Measurements from ENCODE around the gene SPAG7.

The SPAG7 gene, protein sequence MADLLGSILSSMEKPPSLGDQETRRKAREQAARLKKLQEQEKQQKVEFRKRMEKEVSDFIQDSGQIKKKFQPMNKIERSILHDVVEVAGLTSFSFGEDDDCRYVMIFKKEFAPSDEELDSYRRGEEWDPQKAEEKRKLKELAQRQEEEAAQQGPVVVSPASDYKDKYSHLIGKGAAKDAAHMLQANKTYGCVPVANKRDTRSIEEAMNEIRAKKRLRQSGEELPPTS

DNA sequence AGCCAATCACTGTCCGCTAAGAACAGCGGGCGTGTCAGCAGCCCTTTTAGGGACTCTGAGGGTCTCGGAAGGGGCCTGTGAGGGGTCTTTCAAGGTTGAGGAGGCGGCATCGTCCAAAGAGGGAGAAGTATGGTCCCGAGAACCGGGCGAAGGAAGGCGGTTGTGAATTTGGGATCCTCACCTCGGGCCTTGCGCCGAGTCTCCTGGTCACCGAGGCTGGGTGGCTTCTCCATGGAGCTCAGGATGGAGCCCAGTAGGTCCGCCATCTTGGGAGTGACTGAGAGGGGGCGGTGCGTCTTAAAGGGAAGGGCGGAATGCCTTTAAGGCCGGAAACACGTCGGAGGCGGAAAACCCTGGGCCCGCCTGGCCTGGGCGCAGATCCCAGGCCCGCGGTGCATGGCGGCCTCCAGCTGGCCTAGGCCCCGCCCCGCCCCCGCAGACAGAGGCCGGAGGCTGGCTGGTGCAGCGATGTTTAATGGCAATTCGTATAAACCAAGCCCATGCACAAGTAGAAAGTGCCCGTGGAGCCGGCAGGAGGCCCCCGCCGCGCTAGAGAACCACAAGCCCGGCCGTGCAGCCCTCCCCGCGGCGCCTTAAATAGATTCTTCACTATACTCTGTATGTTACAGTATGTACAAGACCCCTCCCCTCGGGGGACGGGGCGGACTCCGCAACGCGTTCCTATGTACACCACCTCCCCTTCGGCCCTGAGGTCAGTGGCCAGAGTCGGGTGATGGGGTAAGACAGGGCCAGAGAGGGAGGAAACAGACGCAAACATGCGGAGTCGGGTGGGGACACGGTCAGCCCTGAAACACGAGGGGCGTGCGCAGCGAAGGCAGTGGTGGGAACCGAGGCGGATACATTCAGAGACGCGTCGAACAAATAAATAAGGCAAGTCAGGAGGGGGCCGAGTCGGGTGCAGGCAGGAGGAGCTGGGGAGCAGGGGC lies at the start of gene SPAG7:
Gene SPAG7, minus strand, starts transcription at position 279 of the 947 bp plus-strand sequence. Its CDS starts 13 bp downstream, at position 266.
- peaks cover 3% of the 10 kb centered on the region; the same call in 1 of the 2 replicates for H3K9me3 ChIP-seq (ENCODE audit: control insufficient read depth, insufficient read depth, low read depth, low read length)
- ChIA-PET POLR2A (interaction anchor here (0.6 to 11.3 kb wide), 24 partner anchors 10 to 299 kb away, joined by 3 to 358 read pairs (median 4); partner anchors contain the start of genes CAMTA2, ENO3, GP1BA and INCA1), CTCF (interaction anchor here (0.5 to 4.0 kb wide), 14 partner anchors 11 to 177 kb away, joined by 3 to 22 read pairs (median 5); partner anchors contain the start of gene CAMTA2)
- peak within 1 kb of the TSS; percentile 70 for H3K4me3 ChIP-seq (ENCODE audit: low read depth, low read length)
- H3K27ac ChIP-seq (ENCODE audit: extremely low read depth, low read depth, low read length): peak within 1 kb of the TSS; percentile 97
- peaks cover 15% of the 10 kb centered on the region for H3K4me1 ChIP-seq (ENCODE audit: control insufficient read depth, insufficient read depth, low read length)
- peaks cover 24 to 41% of the 10 kb centered on the region in 2 experiments for H3K36me3 ChIP-seq (ENCODE audit: control insufficient read depth in 2 of 2, insufficient read depth in 1 of 2, low read length in 2 of 2)
- no peak for TF ChIP-seq ZNF211 (tag by site-specific recombination; IDR thresholded peaks at IDR 0.05; ENCODE audit: low read depth)
- no peak for TF ChIP-seq OSR2 (tag by site-specific recombination; IDR thresholded peaks at IDR 0.05)
- peak; percentile 97 for TF ChIP-seq KLF16 (tag by site-specific recombination; IDR thresholded peaks at IDR 0.05)
- TF ChIP-seq ZSCAN16 (tag by site-specific recombination; IDR thresholded peaks at IDR 0.05): no peak
- TF ChIP-seq ZNF214 (tag by site-specific recombination; IDR thresholded peaks at IDR 0.05; ENCODE audit: borderline replicate concordance): no peak
- no peak for TF ChIP-seq BCL11B (tag by site-specific recombination; IDR thresholded peaks at IDR 0.05; ENCODE audit: low read depth)
- no peak for TF ChIP-seq TRIM28 (IDR thresholded peaks at IDR 0.05; ENCODE audit: borderline replicate concordance, low read length)
- peak; percentile 41; the same call in 1 of the 2 replicates for TF ChIP-seq REPIN1 (tag by site-specific recombination; IDR thresholded peaks at IDR 0.05; ENCODE audit: low read depth)
- TF ChIP-seq KLF10 (tag by site-specific recombination; IDR thresholded peaks at IDR 0.05): peak; percentile 82
- TF ChIP-seq, protein P1, sequence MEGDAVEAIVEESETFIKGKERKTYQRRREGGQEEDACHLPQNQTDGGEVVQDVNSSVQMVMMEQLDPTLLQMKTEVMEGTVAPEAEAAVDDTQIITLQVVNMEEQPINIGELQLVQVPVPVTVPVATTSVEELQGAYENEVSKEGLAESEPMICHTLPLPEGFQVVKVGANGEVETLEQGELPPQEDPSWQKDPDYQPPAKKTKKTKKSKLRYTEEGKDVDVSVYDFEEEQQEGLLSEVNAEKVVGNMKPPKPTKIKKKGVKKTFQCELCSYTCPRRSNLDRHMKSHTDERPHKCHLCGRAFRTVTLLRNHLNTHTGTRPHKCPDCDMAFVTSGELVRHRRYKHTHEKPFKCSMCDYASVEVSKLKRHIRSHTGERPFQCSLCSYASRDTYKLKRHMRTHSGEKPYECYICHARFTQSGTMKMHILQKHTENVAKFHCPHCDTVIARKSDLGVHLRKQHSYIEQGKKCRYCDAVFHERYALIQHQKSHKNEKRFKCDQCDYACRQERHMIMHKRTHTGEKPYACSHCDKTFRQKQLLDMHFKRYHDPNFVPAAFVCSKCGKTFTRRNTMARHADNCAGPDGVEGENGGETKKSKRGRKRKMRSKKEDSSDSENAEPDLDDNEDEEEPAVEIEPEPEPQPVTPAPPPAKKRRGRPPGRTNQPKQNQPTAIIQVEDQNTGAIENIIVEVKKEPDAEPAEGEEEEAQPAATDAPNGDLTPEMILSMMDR (tag by site-specific recombination; IDR thresholded peaks at IDR 0.05): 0 out of 2 replicates have a peak, but pooled peaks have one; percentile 46
- TF ChIP-seq ZNF830 (tag by site-specific recombination; IDR thresholded peaks at IDR 0.05; ENCODE audit: low read depth): no peak
- TF ChIP-seq ZNF510 (tag by site-specific recombination; IDR thresholded peaks at IDR 0.05; ENCODE audit: insufficient replicate concordance): no peak
- TF ChIP-seq ZBTB1 (tag by site-specific recombination; IDR thresholded peaks at IDR 0.05): no peak
- TF ChIP-seq ZNF544 (tag by site-specific recombination; IDR thresholded peaks at IDR 0.05): no peak
- no peak for TF ChIP-seq ZNF701 (tag by site-specific recombination; IDR thresholded peaks at IDR 0.05)
- no peak for TF ChIP-seq ZNF157 (tag by site-specific recombination; IDR thresholded peaks at IDR 0.05)
- no peak for TF ChIP-seq ZNF585B (tag by site-specific recombination; IDR thresholded peaks at IDR 0.05)
- peak; percentile 70 for TF ChIP-seq SP3 (tag by site-specific recombination; IDR thresholded peaks at IDR 0.05)
- TF ChIP-seq, protein P2, sequence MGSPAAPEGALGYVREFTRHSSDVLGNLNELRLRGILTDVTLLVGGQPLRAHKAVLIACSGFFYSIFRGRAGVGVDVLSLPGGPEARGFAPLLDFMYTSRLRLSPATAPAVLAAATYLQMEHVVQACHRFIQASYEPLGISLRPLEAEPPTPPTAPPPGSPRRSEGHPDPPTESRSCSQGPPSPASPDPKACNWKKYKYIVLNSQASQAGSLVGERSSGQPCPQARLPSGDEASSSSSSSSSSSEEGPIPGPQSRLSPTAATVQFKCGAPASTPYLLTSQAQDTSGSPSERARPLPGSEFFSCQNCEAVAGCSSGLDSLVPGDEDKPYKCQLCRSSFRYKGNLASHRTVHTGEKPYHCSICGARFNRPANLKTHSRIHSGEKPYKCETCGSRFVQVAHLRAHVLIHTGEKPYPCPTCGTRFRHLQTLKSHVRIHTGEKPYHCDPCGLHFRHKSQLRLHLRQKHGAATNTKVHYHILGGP (tag by site-specific recombination; IDR thresholded peaks at IDR 0.05): no peak
- TF ChIP-seq ZNF404 (tag by site-specific recombination; IDR thresholded peaks at IDR 0.05): no peak
- TF ChIP-seq, protein P3, sequence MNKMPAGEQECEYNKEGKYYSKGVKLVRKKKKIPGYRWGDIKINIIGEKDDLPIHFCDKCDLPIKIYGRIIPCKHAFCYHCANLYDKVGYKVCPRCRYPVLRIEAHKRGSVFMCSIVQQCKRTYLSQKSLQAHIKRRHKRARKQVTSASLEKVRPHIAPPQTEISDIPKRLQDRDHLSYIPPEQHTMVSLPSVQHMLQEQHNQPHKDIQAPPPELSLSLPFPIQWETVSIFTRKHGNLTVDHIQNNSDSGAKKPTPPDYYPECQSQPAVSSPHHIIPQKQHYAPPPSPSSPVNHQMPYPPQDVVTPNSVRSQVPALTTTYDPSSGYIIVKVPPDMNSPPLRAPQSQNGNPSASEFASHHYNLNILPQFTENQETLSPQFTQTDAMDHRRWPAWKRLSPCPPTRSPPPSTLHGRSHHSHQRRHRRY (tag by site-specific recombination; IDR thresholded peaks at IDR 0.05): no peak
- TF ChIP-seq ZNF416 (tag by site-specific recombination; IDR thresholded peaks at IDR 0.05): no peak
- TF ChIP-seq ZNF19 (tag by site-specific recombination; IDR thresholded peaks at IDR 0.05; ENCODE audit: low read depth): no peak
- TF ChIP-seq ZNF24 (tag by site-specific recombination; IDR thresholded peaks at IDR 0.05): peak; percentile 67
- TF ChIP-seq ZNF571 (tag by site-specific recombination; IDR thresholded peaks at IDR 0.05): no peak
- TF ChIP-seq, protein P4, sequence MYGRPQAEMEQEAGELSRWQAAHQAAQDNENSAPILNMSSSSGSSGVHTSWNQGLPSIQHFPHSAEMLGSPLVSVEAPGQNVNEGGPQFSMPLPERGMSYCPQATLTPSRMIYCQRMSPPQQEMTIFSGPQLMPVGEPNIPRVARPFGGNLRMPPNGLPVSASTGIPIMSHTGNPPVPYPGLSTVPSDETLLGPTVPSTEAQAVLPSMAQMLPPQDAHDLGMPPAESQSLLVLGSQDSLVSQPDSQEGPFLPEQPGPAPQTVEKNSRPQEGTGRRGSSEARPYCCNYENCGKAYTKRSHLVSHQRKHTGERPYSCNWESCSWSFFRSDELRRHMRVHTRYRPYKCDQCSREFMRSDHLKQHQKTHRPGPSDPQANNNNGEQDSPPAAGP (tag by site-specific recombination; IDR thresholded peaks at IDR 0.05): peak; percentile 80
- TF ChIP-seq, protein P5, sequence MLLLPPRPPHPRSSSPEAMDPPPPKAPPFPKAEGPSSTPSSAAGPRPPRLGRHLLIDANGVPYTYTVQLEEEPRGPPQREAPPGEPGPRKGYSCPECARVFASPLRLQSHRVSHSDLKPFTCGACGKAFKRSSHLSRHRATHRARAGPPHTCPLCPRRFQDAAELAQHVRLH (tag by site-specific recombination; IDR thresholded peaks at IDR 0.05): peak; percentile 8; the same call in 1 of the 2 replicates
- TF ChIP-seq, protein P6, sequence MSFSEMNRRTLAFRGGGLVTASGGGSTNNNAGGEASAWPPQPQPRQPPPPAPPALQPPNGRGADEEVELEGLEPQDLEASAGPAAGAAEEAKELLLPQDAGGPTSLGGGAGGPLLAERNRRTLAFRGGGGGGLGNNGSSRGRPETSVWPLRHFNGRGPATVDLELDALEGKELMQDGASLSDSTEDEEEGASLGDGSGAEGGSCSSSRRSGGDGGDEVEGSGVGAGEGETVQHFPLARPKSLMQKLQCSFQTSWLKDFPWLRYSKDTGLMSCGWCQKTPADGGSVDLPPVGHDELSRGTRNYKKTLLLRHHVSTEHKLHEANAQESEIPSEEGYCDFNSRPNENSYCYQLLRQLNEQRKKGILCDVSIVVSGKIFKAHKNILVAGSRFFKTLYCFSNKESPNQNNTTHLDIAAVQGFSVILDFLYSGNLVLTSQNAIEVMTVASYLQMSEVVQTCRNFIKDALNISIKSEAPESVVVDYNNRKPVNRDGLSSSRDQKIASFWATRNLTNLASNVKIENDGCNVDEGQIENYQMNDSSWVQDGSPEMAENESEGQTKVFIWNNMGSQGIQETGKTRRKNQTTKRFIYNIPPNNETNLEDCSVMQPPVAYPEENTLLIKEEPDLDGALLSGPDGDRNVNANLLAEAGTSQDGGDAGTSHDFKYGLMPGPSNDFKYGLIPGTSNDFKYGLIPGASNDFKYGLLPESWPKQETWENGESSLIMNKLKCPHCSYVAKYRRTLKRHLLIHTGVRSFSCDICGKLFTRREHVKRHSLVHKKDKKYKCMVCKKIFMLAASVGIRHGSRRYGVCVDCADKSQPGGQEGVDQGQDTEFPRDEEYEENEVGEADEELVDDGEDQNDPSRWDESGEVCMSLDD (tag by site-specific recombination; IDR thresholded peaks at IDR 0.05): 0 out of 2 replicates have a peak, but pooled peaks have one; percentile 20
